Measurements from ENCODE around the gene FAU. TPM values are rescaled to one million over a fixed set of nuclear protein-coding genes. Genes with fewer than 3 reads are reported as not detected.

FAU gene
- total RNA-seq, 4 donors from 2014 or later: 793 to 1,064 (median 875) TPM

DNA sequence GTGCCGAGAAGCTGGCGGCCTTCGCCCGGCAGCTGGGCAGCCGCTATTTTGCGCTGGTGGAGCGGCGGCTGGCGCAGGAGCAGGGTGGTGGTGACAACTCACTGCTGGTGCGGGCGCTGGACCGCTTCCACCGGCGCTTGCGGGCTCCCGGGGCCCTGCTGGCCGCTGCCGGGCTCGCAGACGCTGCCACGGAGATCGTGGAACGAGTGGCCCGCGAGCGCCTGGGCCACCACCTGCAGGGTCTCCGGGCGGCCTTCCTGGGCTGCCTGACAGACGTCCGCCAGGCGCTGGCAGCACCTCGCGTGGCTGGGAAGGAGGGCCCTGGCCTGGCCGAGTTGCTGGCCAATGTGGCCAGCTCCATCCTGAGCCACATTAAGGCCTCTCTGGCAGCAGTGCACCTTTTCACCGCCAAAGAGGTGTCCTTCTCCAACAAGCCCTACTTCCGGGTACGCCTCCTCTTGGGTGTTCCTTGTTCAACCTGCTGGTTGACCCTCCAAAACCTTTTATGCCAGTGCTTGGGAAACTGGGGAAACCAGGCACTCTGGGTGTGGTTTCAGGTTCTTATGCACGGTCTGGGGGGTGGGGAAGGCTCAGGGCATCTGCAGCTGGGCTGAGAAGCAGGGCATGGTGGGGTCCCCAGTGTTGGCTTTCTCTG, 13.3 kb downstream of the FAU start:
- TF ChIP-seq CTCF (IDR thresholded peaks at IDR 0.05; ENCODE audit: low read depth): no peak

DNA sequence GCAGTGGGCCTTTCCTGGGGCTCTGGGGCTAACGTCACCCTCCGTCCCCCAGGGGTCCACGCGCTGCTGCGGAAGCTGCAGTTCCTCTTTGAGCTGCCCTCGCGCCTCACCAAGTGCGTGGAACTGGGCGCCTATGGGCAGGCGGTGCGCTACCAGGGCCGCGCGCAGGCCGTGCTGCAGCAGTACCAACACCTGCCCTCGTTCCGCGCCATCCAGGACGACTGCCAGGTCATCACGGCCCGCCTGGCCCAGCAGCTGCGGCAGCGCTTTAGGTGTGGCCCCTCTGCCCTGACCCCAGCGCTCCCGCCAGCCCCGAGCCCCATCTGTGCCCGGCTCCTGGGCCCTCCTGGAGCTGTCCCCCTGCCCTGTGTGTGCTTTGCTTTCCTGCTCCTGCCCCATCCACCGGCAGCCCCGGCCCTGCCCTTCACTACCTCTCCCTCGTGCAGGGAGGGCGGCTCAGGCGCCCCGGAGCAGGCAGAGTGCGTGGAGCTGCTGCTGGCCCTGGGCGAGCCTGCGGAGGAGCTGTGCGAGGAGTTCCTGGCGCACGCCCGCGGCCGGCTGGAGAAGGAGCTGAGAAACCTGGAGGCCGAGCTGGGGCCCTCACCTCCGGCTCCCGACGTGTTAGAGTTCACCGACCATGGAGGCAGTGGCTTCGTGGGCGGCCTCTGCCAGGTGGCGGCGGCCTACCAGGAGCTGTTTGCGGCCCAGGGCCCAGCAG, 14.0 kb downstream of the FAU start:
- no peak for TF ChIP-seq CTCF (IDR thresholded peaks at IDR 0.05; ENCODE audit: low read depth)

DNA sequence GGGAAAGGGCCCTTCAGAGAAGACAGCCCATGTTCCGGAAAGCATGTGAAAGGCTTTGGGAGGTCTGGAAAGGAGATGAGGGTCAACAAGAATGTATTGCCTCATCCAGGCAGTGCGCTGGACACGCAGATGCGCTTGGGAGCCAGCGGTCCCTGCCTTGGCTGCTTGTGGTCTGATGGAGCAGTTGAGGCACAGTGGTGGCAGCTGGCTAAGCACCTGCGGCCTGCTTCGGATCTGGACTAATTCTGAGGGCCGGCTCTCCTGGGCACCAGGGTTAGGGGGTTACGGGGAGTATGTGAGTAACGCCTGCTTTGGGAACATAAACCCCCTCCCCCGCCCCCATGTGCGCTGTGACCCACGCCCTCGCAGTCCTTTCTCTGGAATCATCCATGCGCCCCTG, 14.9 kb downstream of the FAU start:
- no peak for TF ChIP-seq CTCF (IDR thresholded peaks at IDR 0.05; ENCODE audit: low read depth)

GRCh38 chr11:65104628-65105027, 17.3 kb downstream of the FAU start:
- no peak for TF ChIP-seq CTCF (IDR thresholded peaks at IDR 0.05; ENCODE audit: low read depth)

DNA sequence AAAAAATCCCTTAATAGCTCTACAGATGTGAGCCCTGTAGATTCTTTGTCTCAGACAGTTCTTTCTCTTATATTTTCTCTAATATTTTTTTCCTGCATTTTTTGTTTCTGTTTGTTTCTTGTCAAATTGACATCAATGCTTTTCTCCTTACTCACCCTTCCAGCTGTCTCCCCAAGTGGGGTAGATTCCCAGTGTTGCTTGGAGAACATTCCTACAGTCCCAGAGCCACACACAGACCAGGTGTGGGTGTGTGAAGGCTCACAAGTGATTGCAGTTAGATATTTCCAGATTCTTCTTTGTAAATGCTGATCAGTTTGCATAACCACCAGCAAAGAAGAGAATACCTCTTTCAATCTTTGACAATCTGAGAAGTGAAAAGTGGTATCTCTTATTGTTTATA, 18.5 kb downstream of the FAU start:
- no peak for TF ChIP-seq CTCF (IDR thresholded peaks at IDR 0.05; ENCODE audit: low read depth)

- TF ChIP-seq CTCF (IDR thresholded peaks at IDR 0.05; ENCODE audit: low read depth): no peak
Measured at GRCh38 chr11:65102142-65103095, 19.5 kb downstream of the FAU start.

All from subcutaneous adipose tissue (tissue), 4 donors.